AG04450 (cell line): Measurements from ENCODE around the gene MEX3C. TPM values are rescaled to one million over a fixed set of nuclear protein-coding genes. Genes with fewer than 3 reads are reported as not detected.

Experiments
- CTCF ChIA-PET: fragments of 300-600, 350-600 bp; formaldehyde crosslinking; extraction: SDS; loops from one replicate; lab custom pipeline; 2022; ENCODE audit warnings: antibody characterized with exemption, inconsistent platforms; lab: Charles Lee
- POLR2A ChIA-PET: fragments of 350-600 bp; formaldehyde crosslinking; extraction: SDS; loops from one replicate; lab custom pipeline; 2021; ENCODE audit warnings: antibody characterized with exemption, inconsistent platforms; lab: Yijun Ruan, JAX
- DNase-seq: peaks from one replicate; pipeline ENCODE4 v3.0.0-alpha.2; 2011; ENCODE audit warnings: low read depth, low spot score
- H3K27ac ChIP-seq: one replicate; pipeline ENCODE4 v1.5.1; 2012; ENCODE audit warnings: low read depth, low read length, control low read depth
- H3K27me3 ChIP-seq: one replicate; pipeline ENCODE4 v1.6.0; 2012; ENCODE audit warnings: low read length; ENCODE audit not compliant: control insufficient read depth, insufficient read depth
- H3K4me3 ChIP-seq: 2 replicates; pipeline ENCODE4 v1.5.1; 2011; ENCODE audit warnings: mild to moderate bottlenecking, low read depth, low read length, control low read depth
- H3K9me3 ChIP-seq: 2 replicates; pipeline ENCODE4 v1.5.1; 2012; ENCODE audit warnings: low read length; ENCODE audit not compliant: control insufficient read depth, insufficient read depth
- polyA plus RNA-seq: library from polyadenylated mRNA; depleted of rRNA; stranded (reverse); fragments of >200 nt; gene quantifications from 2 replicates; pipeline ENCODE4 v1.2.3, GENCODE V29; 2011
- TF ChIP-seq, protein P1 (sequence below): IDR thresholded peaks from 2 replicates; pipeline ENCODE4 v1.5.1; 2011; ENCODE audit warnings: low read depth, low read length, control low read depth, inconsistent platforms

The MEX3C gene
- polyA plus RNA-seq, 1 experiment = 69.7 TPM

GRCh38 chr18:51151185-51151567 is 46.3 kb downstream of the MEX3C start:
- Histone ChIP-seq H3K4me3 (no peak overlapping the region), H3K27me3 (no peaks in the 10 kb centered on the region), H3K27ac (no peak overlapping the region), H3K9me3 (no peaks in the 10 kb centered on the region; the same call in 1 of the 2 replicates)
- CTCF ChIA-PET = no interaction called here
- TF ChIP-seq, protein P1, sequence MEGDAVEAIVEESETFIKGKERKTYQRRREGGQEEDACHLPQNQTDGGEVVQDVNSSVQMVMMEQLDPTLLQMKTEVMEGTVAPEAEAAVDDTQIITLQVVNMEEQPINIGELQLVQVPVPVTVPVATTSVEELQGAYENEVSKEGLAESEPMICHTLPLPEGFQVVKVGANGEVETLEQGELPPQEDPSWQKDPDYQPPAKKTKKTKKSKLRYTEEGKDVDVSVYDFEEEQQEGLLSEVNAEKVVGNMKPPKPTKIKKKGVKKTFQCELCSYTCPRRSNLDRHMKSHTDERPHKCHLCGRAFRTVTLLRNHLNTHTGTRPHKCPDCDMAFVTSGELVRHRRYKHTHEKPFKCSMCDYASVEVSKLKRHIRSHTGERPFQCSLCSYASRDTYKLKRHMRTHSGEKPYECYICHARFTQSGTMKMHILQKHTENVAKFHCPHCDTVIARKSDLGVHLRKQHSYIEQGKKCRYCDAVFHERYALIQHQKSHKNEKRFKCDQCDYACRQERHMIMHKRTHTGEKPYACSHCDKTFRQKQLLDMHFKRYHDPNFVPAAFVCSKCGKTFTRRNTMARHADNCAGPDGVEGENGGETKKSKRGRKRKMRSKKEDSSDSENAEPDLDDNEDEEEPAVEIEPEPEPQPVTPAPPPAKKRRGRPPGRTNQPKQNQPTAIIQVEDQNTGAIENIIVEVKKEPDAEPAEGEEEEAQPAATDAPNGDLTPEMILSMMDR = no peak
- DNase-seq = no peak
- POLR2A ChIA-PET = no interaction called here

DNA sequence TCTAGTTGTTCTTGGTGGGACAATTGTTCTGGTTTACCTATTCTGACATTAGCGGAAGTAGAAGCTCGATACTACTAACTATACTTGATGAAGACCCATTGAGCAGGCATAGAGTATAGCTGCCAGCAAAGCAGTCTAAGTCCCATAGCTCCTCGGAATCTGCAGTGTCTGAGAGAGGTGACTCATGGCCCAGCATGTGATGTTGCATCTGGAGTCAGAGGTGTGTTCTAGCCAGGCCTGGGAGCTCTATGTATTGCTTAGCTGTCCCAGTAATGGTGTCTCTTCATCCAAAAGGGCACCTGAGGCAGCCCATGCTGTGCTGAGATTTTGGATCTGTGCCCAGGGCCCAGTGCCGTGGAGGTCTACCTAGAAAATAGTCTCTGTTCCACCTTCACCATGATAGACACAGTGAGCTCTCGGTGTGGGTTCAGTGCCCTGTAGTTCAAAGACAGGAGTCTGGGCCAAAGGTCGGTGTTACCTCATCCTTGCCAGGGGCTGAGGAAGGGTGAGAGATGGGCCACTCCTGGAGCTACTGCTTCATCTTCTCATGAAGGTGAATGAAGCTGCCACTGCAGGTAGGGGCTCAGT is 47.3 kb downstream of the MEX3C start:
- no peak overlapping the region for H3K27ac ChIP-seq
- TF ChIP-seq, protein P1 = no peak
- H3K27me3 ChIP-seq = no peaks in the 10 kb centered on the region
- no peaks in the 10 kb centered on the region; the same call in 1 of the 2 replicates for H3K9me3 ChIP-seq
- ChIA-PET POLR2A (interaction anchor here (0.5 to 1.0 kb wide), 2 partner anchors 16 to 47 kb away, joined by 3 read pairs; partner anchors contain the start of gene MEX3C), CTCF (no interaction called here)
- no peak overlapping the region for H3K4me3 ChIP-seq
- DNase-seq = peak; percentile 2

GRCh38 chr18:51149670-51150069 is 47.8 kb downstream of the MEX3C start:
- no peak for DNase-seq
- Histone ChIP-seq H3K4me3 (no peak overlapping the region), H3K27ac (no peak overlapping the region), H3K27me3 (no peaks in the 10 kb centered on the region), H3K9me3 (no peaks in the 10 kb centered on the region; the same call in 1 of the 2 replicates)
- ChIA-PET CTCF (no interaction called here), POLR2A (interaction anchor here (0.5 to 1.0 kb wide), 2 partner anchors 16 to 48 kb away, joined by 3 read pairs; partner anchors contain the start of gene MEX3C)
- TF ChIP-seq, protein P1 = no peak

DNA sequence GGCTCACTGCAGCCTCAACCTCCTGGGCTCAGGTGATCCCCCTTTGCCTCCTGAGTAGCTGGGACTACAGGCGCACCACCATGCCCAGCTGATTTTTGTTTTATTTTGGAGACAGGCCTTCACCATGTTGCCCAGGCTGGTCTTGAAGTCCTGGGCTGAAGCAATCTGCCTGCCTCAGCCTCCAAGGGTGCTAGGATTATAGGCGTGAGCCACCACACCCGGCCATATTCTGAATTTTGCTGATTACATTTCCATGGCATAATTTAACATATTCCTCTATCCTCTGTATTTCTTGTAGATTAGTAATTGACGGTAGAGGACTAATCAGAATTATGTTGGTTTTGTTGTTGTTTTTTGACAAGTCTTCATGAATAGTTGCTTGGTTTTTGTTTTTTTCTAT is 50.6 kb downstream of the MEX3C start:
- POLR2A ChIA-PET = no interaction called here
- CTCF ChIA-PET = no interaction called here
- Histone ChIP-seq H3K27me3 (no peaks in the 10 kb centered on the region), H3K9me3 (no peaks in the 10 kb centered on the region), H3K27ac (no peak overlapping the region), H3K4me3 (no peak overlapping the region)
- no peak for DNase-seq
- TF ChIP-seq, protein P1 = no peak

- Histone ChIP-seq H3K4me3 (no peak overlapping the region), H3K27ac (no peak overlapping the region), H3K27me3 (no peaks in the 10 kb centered on the region), H3K9me3 (peaks cover 1% of the 10 kb centered on the region; the same call in 1 of the 2 replicates)
- DNase-seq = no peak
- ChIA-PET POLR2A (no interaction called here), CTCF (no interaction called here)
- TF ChIP-seq, protein P1 = no peak
Observed at GRCh38 chr18:51138936-51139335, 58.5 kb downstream of the MEX3C start.
